Ovary (tissue), 9 donors: ENCODE results near the gene PCSK5. TPM values are rescaled to one million over a fixed set of nuclear protein-coding genes. Genes with fewer than 3 reads are reported as not detected.

Source experiments
- DNase-seq, 5 donors: peaks; one replicate each; pipeline ENCODE4 v3.0.0-alpha.2; 2019 to 2020
- H3K27ac ChIP-seq, 2 donors: fragments of 200-600 bp; one replicate each; pipeline versions ENCODE4 v1.5.1 to v1.8.0; 2019 to 2022
- H3K27me3 ChIP-seq: fragments of 200-600 bp; one replicate; pipeline ENCODE4 v1.8.0; 2022
- H3K36me3 ChIP-seq: fragments of 200-600 bp; sonication (generic); one replicate; pipeline ENCODE4 v1.5.1; 2019
- H3K4me1 ChIP-seq: one replicate; pipeline ENCODE4 v1.8.1; 2013; ENCODE audit warnings: mild to moderate bottlenecking, moderate library complexity; ENCODE audit not compliant: insufficient read depth
- H3K4me3 ChIP-seq: fragments of 200-600 bp; sonication (generic); one replicate; pipeline ENCODE4 v1.5.1; 2017
- H3K9me3 ChIP-seq, 2 donors: fragments of 200-600 bp in 1 of 2; sonication (generic) in 1 of 2; one replicate each; pipeline versions ENCODE4 v1.5.1 to v1.8.1; 2013 to 2019; ENCODE audit warnings: mild to moderate bottlenecking in 1 of 2, moderate library complexity in 1 of 2
- CTCF ChIP-seq, 3 donors: fragments of 450-650 bp in 2 of 3; fragments of 200-600 bp in 1 of 3; IDR thresholded peaks; one replicate each; pipeline versions ENCODE4 v1.5.1 to v1.8.0; 2016 to 2022; ENCODE audit warnings: antibody characterized with exemption in 3 of 3, mild to moderate bottlenecking in 1 of 3
- EP300 ChIP-seq: sonication (generic); formaldehyde crosslinking; IDR thresholded peaks from one replicate; pipeline ENCODE4 v1.6.1; 2017; ENCODE audit warnings: antibody characterized with exemption
- POLR2A ChIP-seq: fragments of 450-650 bp; IDR thresholded peaks from one replicate; pipeline ENCODE4 v1.6.1; 2017; ENCODE audit warnings: antibody characterized with exemption, mild to moderate bottlenecking, moderate library complexity
- WGBS, 3 donors: extraction: QIAGEN DNeasy Blood & Tissue Kit in 1 of 3; methylation state at CpG; one replicate each; pipeline versions ENCODE4 v1.1.5 to v1.1.7; 2013 to 2017; 5-methylcytosine and 5-hydroxymethylcytosine counted together
- intact Hi-C, 4 donors: fragments of 100-400 bp; cut with DNase I; formaldehyde crosslinking; loops; one replicate each; pipeline versions ENCODE4 v1.11.0 to v1.15.1; 2022 to 2023
- polyA plus RNA-seq, 2 donors: library from polyadenylated mRNA; stranded (reverse); fragments of 200-250 nt in 1 of 2; fragments of 350-450 nt in 1 of 2; fragmentation: Illumina TruSeq in 1 of 2; extraction: RNeasy Lipid Tissue Mini Kit (QIAGEN cat#74804) in 1 of 2; gene quantifications; one replicate each; pipeline ENCODE4 v1.2.3, GENCODE V29; 2013 to 2014
- total RNA-seq, 7 donors: library from RNA; depleted of rRNA in 2 of 7; stranded (reverse); fragments of >200 nt in 2 of 7; fragmentation: NEBNext Ultra II Directional in 3 of 7; extraction: Animal tissue kit (Norgen Biotek cat#: 25700) in 3 of 7; gene quantifications; one replicate each; pipeline versions ENCODE4 v1.1.0 to v1.2.4, GENCODE V29; 2016 to 2023
- donor health status: DM: no; HTN: no; CAD: no; lungs with moderate emphysema.
- donor health status: DM: no; HTN: no; CAD: no.
- donor health status: Bipolar disorder and iron deficiency.
- donor health status: DM: yes; HTN: yes; CAD: no.
- donor health status: DM: no; HTN: no; CAD: no.
- donor health status: DM: yes; HTN: yes; CAD: no.

PCSK5 gene
- total and polyA plus RNA-seq, 9 donors = 12.7 to 41.8 (median 28.3) TPM

GRCh38 chr9:76219560-76220151 lies 329.2 kb downstream of the PCSK5 start:
- Histone ChIP-seq H3K4me3 (no peak overlapping the region), H3K27ac (no peak overlapping the region), H3K4me1 (peaks cover 2% of the 10 kb centered on the region), H3K36me3 (no peaks in the 10 kb centered on the region), H3K27me3 (no peaks in the 10 kb centered on the region), H3K9me3 (no peaks in the 10 kb centered on the region)
- TF ChIP-seq POLR2A = no peak
- no peak for TF ChIP-seq EP300
- intact Hi-C loops = no loop called here
- no peak for DNase-seq
- 90 to 94% (median 91%) methylated on average over 11 of the region's 11 CpGs for WGBS, 3 donors

GRCh38 chr9:76221423-76221822 lies 330.9 kb downstream of the PCSK5 start:
- Histone ChIP-seq H3K27me3 (no peaks in the 10 kb centered on the region), H3K4me3 (no peak overlapping the region), H3K27ac (no peak overlapping the region), H3K36me3 (no peaks in the 10 kb centered on the region), H3K4me1 (peaks cover 2% of the 10 kb centered on the region), H3K9me3 (no peaks in the 10 kb centered on the region)
- TF ChIP-seq EP300 = no peak
- no peak for TF ChIP-seq POLR2A
- TF ChIP-seq CTCF (IDR thresholded peaks at IDR 0.05) = no peak
- intact Hi-C loops = no loop called here
- DNase-seq = no peak
- 75 to 91% (median 85%) methylated on average over 6 of the region's 6 CpGs for WGBS, 3 donors

GRCh38 chr9:76223749-76224340 lies 333.4 kb downstream of the PCSK5 start:
- intact Hi-C loops = no loop called here
- peaks cover 2% of the 10 kb centered on the region for H3K4me1 ChIP-seq
- no peak overlapping the region for H3K4me3 ChIP-seq
- WGBS, 3 donors = 3 to 23% (median 4%) methylated on average over 3 of the region's 3 CpGs
- no peaks in the 10 kb centered on the region for H3K27me3 ChIP-seq
- peak overlapping the region in 1 of 2 donors; percentile 69 for H3K27ac ChIP-seq
- no peaks in the 10 kb centered on the region for H3K9me3 ChIP-seq
- H3K36me3 ChIP-seq = no peaks in the 10 kb centered on the region
- TF ChIP-seq CTCF (IDR thresholded peaks at IDR 0.05) = no peak
- TF ChIP-seq POLR2A = no peak
- TF ChIP-seq EP300 = no peak
- DNase-seq = peak in 1 of 5 donors; percentile 37

GRCh38 chr9:76227156-76227555 lies 336.7 kb downstream of the PCSK5 start:
- no peak for TF ChIP-seq EP300
- no peak for TF ChIP-seq POLR2A
- no peak for TF ChIP-seq CTCF (IDR thresholded peaks at IDR 0.05)
- no peaks in the 10 kb centered on the region for H3K27me3 ChIP-seq
- 76 to 84% (median 78%) methylated on average over 2 of the region's 2 CpGs for WGBS, 3 donors
- H3K27ac ChIP-seq = no peak overlapping the region
- H3K9me3 ChIP-seq = no peaks in the 10 kb centered on the region
- intact Hi-C loops = no loop called here
- peaks cover 2% of the 10 kb centered on the region for H3K4me1 ChIP-seq
- no peaks in the 10 kb centered on the region for H3K36me3 ChIP-seq
- no peak for DNase-seq
- no peak overlapping the region for H3K4me3 ChIP-seq

- no peak overlapping the region for H3K4me3 ChIP-seq
- intact Hi-C loops = no loop called here
- H3K9me3 ChIP-seq = no peaks in the 10 kb centered on the region
- no peaks in the 10 kb centered on the region for H3K4me1 ChIP-seq
- H3K36me3 ChIP-seq = no peaks in the 10 kb centered on the region
- no peak overlapping the region for H3K27ac ChIP-seq
- H3K27me3 ChIP-seq = no peaks in the 10 kb centered on the region
- no peak for TF ChIP-seq POLR2A
- TF ChIP-seq CTCF (IDR thresholded peaks at IDR 0.05) = no peak
- TF ChIP-seq EP300 = no peak
- WGBS, 3 donors = 71 to 86% (median 84%) methylated on average over 5 of the region's 5 CpGs
- DNase-seq = no peak
Observed at GRCh38 chr9:76231001-76231400, 340.5 kb downstream of the PCSK5 start.
